Ascending aorta (tissue), 2 donors: ENCODE measurements around the gene KLHL34. TPM values are rescaled to one million over a fixed set of nuclear protein-coding genes. Genes with fewer than 3 reads are reported as not detected.

Experiments
- DNase-seq, 2 donors: peaks; one replicate each; pipeline ENCODE4 v3.0.0-alpha.2; 2019; ENCODE audit warnings: low spot score in 2 of 2
- H3K27ac ChIP-seq, 2 donors: fragments of 200-600 bp; sonication (generic); one replicate each; pipeline ENCODE4 v1.5.1; 2016 to 2017; ENCODE audit warnings: mild to moderate bottlenecking in 1 of 2
- H3K27me3 ChIP-seq: fragments of 200-600 bp; sonication (generic); one replicate; pipeline ENCODE4 v1.5.1; 2017
- H3K36me3 ChIP-seq, 2 donors: fragments of 200-600 bp; sonication (generic); one replicate each; pipeline ENCODE4 v1.5.1; 2016
- H3K4me1 ChIP-seq, 2 donors: fragments of 200-600 bp; sonication (generic); one replicate each; pipeline ENCODE4 v1.5.1; 2016 to 2017; ENCODE audit warnings: mild to moderate bottlenecking in 1 of 2
- H3K4me3 ChIP-seq, 2 donors: fragments of 200-600 bp; sonication (generic); one replicate each; pipeline ENCODE4 v1.5.1; 2016 to 2017; ENCODE audit warnings: mild to moderate bottlenecking in 1 of 2
- H3K9me3 ChIP-seq, 2 donors: fragments of 200-600 bp; sonication (generic); one replicate each; pipeline ENCODE4 v1.5.1; 2016
- CTCF ChIP-seq, 3 experiments: fragments of 200-600 bp in 2 of 3; fragments of 450-650 bp in 1 of 3; sonication (generic) in 2 of 3; IDR thresholded peaks; one replicate each; pipeline ENCODE4 v1.5.1; 2016 to 2019; ENCODE audit warnings: antibody characterized with exemption in 3 of 3, mild to moderate bottlenecking in 1 of 3, moderate library complexity in 1 of 3
- intact Hi-C: fragments of 100-400 bp; cut with DNase I; formaldehyde crosslinking; loops from one replicate; pipeline ENCODE4 v1.15.1; 2023
- total RNA-seq: library from RNA; depleted of rRNA; stranded (reverse); fragments of >200 nt; gene quantifications from one replicate; pipeline ENCODE4 v1.1.0, GENCODE V29; 2016

KLHL34 gene
- total RNA-seq, 1 donor from 2014 or later, result not detected

DNA sequence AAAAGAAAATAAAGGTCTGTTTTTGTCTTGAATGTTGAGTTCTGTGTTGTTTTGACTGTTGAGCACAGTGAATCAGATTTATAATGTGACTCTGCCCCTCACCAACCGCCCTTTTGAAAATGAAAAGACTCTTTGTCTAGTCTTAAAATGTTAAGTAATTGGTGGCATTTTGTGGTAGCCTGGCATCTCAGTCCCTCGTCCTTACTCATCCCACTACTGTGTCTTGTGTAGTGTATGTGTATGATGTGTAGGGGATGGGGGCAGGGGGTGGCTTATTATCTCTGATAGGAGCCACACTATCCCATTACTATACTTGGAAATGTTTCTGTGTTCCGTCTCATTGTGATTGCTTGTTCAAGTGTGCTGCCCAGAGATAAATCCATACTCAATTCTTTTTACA, 12.2 kb downstream of the KLHL34 start:
- intact Hi-C loops, result no loop called here
- Histone ChIP-seq H3K36me3 (no peaks in the 10 kb centered on the region), H3K9me3 (no peaks in the 10 kb centered on the region), H3K4me1 (no peaks in the 10 kb centered on the region), H3K4me3 (no peak overlapping the region), H3K27ac (no peak overlapping the region), H3K27me3 (no peaks in the 10 kb centered on the region)
- TF ChIP-seq CTCF (IDR thresholded peaks at IDR 0.05), result no peak
- no peak for DNase-seq

- H3K4me3 ChIP-seq, result no peak overlapping the region
- no peak for TF ChIP-seq CTCF (IDR thresholded peaks at IDR 0.05)
- no peaks in the 10 kb centered on the region for H3K9me3 ChIP-seq
- no peaks in the 10 kb centered on the region for H3K4me1 ChIP-seq
- H3K27ac ChIP-seq, result no peak overlapping the region
- H3K36me3 ChIP-seq, result no peaks in the 10 kb centered on the region
- no peaks in the 10 kb centered on the region for H3K27me3 ChIP-seq
- intact Hi-C loops, result no loop called here
- DNase-seq, result no peak
These were observed 12.7 kb downstream of the KLHL34 start for GRCh38 chrX:21645431-21645830.

- Histone ChIP-seq H3K36me3 (no peaks in the 10 kb centered on the region), H3K4me1 (no peaks in the 10 kb centered on the region), H3K4me3 (no peak overlapping the region), H3K27ac (no peak overlapping the region), H3K27me3 (no peaks in the 10 kb centered on the region), H3K9me3 (no peaks in the 10 kb centered on the region)
- intact Hi-C loops, result no loop called here
- no peak for DNase-seq
- TF ChIP-seq CTCF (IDR thresholded peaks at IDR 0.05), result no peak
These were observed 18.4 kb downstream of the KLHL34 start for GRCh38 chrX:21639775-21640174.

DNA sequence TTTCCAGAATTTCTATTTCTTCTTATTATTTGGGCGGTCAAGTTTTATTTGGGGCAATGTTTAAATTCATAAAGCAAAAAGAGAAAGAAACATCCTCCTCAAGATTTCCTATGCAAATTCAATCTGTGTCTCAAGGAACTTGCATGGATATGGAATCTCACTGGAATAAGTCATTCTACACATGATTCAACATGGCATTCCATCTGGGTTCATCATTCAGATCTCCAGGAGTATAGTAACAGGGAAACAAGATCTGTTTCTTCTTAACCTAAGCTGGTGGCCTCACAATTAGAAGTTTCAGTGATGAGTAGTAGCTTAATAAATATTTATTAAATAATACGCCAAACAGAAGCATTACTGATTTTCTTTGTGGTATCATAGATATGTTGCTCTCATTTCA, 19.8 kb downstream of the KLHL34 start:
- Histone ChIP-seq H3K27ac (no peak overlapping the region), H3K27me3 (no peaks in the 10 kb centered on the region), H3K4me1 (no peaks in the 10 kb centered on the region), H3K4me3 (no peak overlapping the region), H3K9me3 (no peaks in the 10 kb centered on the region), H3K36me3 (no peaks in the 10 kb centered on the region)
- no peak for DNase-seq
- TF ChIP-seq CTCF (IDR thresholded peaks at IDR 0.05), result no peak
- intact Hi-C loops, result no loop called here

- Histone ChIP-seq H3K4me3 (no peak overlapping the region), H3K27ac (no peak overlapping the region), H3K36me3 (no peaks in the 10 kb centered on the region), H3K4me1 (no peaks in the 10 kb centered on the region), H3K9me3 (peaks cover 0 to 5% of the 10 kb centered on the region in 2 donors), H3K27me3 (no peaks in the 10 kb centered on the region)
- TF ChIP-seq CTCF (IDR thresholded peaks at IDR 0.05), result no peak
- no peak for DNase-seq
- intact Hi-C loops, result no loop called here
These were observed 26.1 kb downstream of the KLHL34 start for GRCh38 chrX:21632027-21632426.

- Histone ChIP-seq H3K4me1 (no peaks in the 10 kb centered on the region), H3K4me3 (no peak overlapping the region), H3K27ac (no peak overlapping the region), H3K27me3 (no peaks in the 10 kb centered on the region), H3K9me3 (peaks cover 0 to 5% of the 10 kb centered on the region in 2 donors), H3K36me3 (no peaks in the 10 kb centered on the region)
- TF ChIP-seq CTCF (IDR thresholded peaks at IDR 0.05), result no peak
- intact Hi-C loops, result no loop called here
- DNase-seq, result no peak
These were observed 34.2 kb downstream of the KLHL34 start for GRCh38 chrX:21623778-21624501.
